Ishikawa (cell line): ENCODE measurements around the gene OPCML.

Experiments used
- CEBPB ChIP-seq: IDR thresholded peaks from 2 replicates; pipeline ENCODE4 v1.6.1; 2012
- CREB1 ChIP-seq: IDR thresholded peaks from 2 replicates; pipeline ENCODE4 v1.6.1; 2012; ENCODE audit warnings: low read depth
- EGR1 ChIP-seq: IDR thresholded peaks from 2 replicates; pipeline ENCODE4 v1.6.1; 2012
- NFIC ChIP-seq: IDR thresholded peaks from 2 replicates; pipeline ENCODE4 v1.6.1; 2012
- RAD21 ChIP-seq: IDR thresholded peaks from 2 replicates; pipeline ENCODE4 v1.6.1; 2012; ENCODE audit warnings: low read depth
- REST ChIP-seq: IDR thresholded peaks from 2 replicates; pipeline ENCODE4 v1.6.1; 2012; ENCODE audit warnings: low read depth, mild to moderate bottlenecking
- TAF1 ChIP-seq: IDR thresholded peaks from 2 replicates; pipeline ENCODE4 v1.6.1; 2012; ENCODE audit warnings: low read depth, mild to moderate bottlenecking
- TEAD4 ChIP-seq: IDR thresholded peaks from 2 replicates; pipeline ENCODE4 v1.6.1; 2012
- USF1 ChIP-seq: IDR thresholded peaks from 2 replicates; pipeline ENCODE4 v1.6.1; 2012
- YY1 ChIP-seq: IDR thresholded peaks from 2 replicates; pipeline ENCODE4 v1.6.1; 2012; ENCODE audit warnings: low read depth
- ZBTB7A ChIP-seq: IDR thresholded peaks from 2 replicates; pipeline ENCODE4 v1.6.1; 2012; ENCODE audit warnings: low read depth

GRCh38 chr11:133413703-133414102 lies 118.6 kb downstream of the OPCML start:
- no peak for TF ChIP-seq RAD21
- TF ChIP-seq TAF1, result no peak
- no peak for TF ChIP-seq REST
- no peak for TF ChIP-seq CEBPB
- TF ChIP-seq CREB1, result no peak
- TF ChIP-seq YY1, result no peak
- TF ChIP-seq TEAD4, result no peak
- no peak for TF ChIP-seq ZBTB7A
- TF ChIP-seq USF1, result no peak
- TF ChIP-seq NFIC, result no peak
- TF ChIP-seq EGR1, result no peak
